Skeletal muscle satellite cell (primary cell): Measurements from ENCODE around the gene ADAMTS6.

Source experiments
- H3K27me3 ChIP-seq: 2 replicates; pipeline ENCODE4 v1.7.0; 2013; ENCODE audit warnings: low read length; ENCODE audit not compliant: control insufficient read depth, insufficient read depth
- H3K36me3 ChIP-seq: 2 replicates; pipeline ENCODE4 v1.7.0; 2013; ENCODE audit warnings: mild to moderate bottlenecking, control low read depth, low read length; ENCODE audit not compliant: insufficient read depth
- H3K4me1 ChIP-seq: 2 replicates; pipeline ENCODE4 v1.7.0; 2013; ENCODE audit warnings: low read length; ENCODE audit not compliant: control insufficient read depth, insufficient read depth
- H3K4me2 ChIP-seq: 2 replicates; pipeline ENCODE4 v1.7.0; 2013; ENCODE audit warnings: mild to moderate bottlenecking, low read length
- H3K4me3 ChIP-seq: 2 replicates; pipeline ENCODE4 v1.7.0; 2013; ENCODE audit warnings: low read length
- H3K9ac ChIP-seq: 2 replicates; pipeline ENCODE4 v1.7.0; 2013; ENCODE audit warnings: mild to moderate bottlenecking, low read depth, low read length, moderate library complexity
- H3K9me3 ChIP-seq: replicated peaks from 2 replicates; pipeline ENCODE4 v1.7.0; 2013; ENCODE audit warnings: mild to moderate bottlenecking, control low read depth, low read length

ADAMTS6 gene

GRCh38 chr5:65461490-65461889, 20.2 kb downstream of the ADAMTS6 start:
- Histone ChIP-seq H3K36me3 (peaks cover 55% of the 10 kb centered on the region), H3K4me1 (no peaks in the 10 kb centered on the region), H3K27me3 (no peaks in the 10 kb centered on the region), H3K4me2 (no peak overlapping the region), H3K9me3 (no peaks in the 10 kb centered on the region), H3K4me3 (no peak overlapping the region), H3K9ac (no peak overlapping the region)

DNA sequence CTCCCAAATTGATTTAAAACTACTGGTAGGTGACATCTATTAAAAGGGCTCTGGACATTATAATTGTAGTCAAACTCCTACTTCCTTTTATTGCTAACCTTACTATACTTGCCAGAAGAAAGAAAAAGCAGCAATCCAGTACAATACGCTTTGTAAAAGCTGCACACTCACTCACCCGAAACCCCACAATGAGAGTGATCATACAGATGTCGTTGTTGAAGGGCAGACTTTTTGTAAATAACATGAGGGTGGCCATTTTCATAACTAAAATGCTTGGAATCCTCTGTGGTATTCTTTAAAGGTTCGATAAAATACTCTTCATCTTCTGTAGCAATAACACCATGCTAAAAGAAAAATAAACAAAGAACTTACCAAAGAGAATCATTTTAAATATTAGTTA, 21.7 kb downstream of the ADAMTS6 start:
- Histone ChIP-seq H3K9ac (no peak overlapping the region), H3K9me3 (no peaks in the 10 kb centered on the region), H3K27me3 (no peaks in the 10 kb centered on the region), H3K36me3 (peaks cover 62% of the 10 kb centered on the region), H3K4me1 (no peaks in the 10 kb centered on the region), H3K4me3 (no peak overlapping the region), H3K4me2 (no peak overlapping the region)

DNA sequence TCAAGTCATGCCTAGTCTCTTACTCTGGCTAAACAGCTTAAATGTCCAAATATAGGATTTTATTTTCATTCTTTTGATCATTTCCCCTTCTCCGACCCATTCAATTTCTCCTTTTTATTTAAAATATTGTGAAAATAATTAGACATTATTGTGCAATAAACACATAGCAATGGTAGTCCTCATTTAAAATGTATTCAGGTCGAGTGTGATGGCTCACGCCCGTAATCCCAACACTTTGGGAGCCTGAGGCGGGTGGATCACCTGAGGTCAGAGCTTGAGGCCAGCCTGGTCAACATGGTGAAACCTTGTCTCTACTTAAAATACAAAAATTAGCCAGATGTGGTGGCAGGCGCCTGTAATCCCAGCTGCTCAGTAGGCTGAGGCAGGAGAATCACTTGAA, 26.7 kb downstream of the ADAMTS6 start:
- no peaks in the 10 kb centered on the region for H3K27me3 ChIP-seq
- H3K4me2 ChIP-seq = no peak overlapping the region
- no peaks in the 10 kb centered on the region for H3K9me3 ChIP-seq
- H3K9ac ChIP-seq = no peak overlapping the region
- no peak overlapping the region for H3K4me3 ChIP-seq
- H3K4me1 ChIP-seq = no peaks in the 10 kb centered on the region
- H3K36me3 ChIP-seq = peaks cover 66% of the 10 kb centered on the region

DNA sequence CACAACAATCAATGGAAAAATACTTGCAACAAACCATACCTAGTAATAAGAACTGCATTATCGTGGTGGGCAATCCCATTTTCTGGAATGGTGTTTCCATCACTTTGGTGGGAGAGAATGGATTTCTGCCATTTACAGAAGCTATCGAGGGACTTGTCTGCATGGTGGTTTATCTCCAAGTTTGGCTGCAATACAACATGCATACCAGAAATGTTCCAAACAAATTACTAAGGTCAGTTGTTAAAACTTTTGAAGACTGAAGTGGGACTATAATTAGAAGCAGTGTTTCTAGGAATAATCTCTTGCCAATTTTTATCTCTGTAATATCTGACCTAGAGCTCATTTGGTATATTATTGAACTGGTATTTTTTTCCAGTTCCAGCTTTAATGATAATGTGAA, 30.3 kb downstream of the ADAMTS6 start:
- no peak overlapping the region for H3K9ac ChIP-seq
- no peak overlapping the region for H3K4me2 ChIP-seq
- H3K9me3 ChIP-seq = no peaks in the 10 kb centered on the region
- no peak overlapping the region for H3K4me3 ChIP-seq
- no peaks in the 10 kb centered on the region for H3K4me1 ChIP-seq
- H3K27me3 ChIP-seq = no peaks in the 10 kb centered on the region
- H3K36me3 ChIP-seq = peaks cover 43% of the 10 kb centered on the region

DNA sequence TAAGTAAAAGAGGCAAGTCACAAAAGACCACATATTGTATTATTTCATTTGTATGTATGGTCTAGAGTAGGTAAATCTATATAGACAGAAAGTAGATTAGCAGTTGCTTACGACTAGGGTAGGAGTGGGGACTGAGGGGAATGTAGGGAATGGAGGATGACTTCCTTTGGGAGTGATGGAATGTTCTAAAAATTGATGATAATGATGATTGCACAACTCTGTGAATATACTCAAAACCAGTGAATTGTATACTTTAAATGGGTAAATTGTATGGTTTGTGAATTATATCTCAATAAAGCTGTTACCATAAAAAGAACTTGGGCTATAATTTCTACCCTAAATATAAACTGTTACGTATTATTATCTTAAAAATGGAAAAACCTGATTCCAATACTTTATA, 35.0 kb downstream of the ADAMTS6 start:
- no peak overlapping the region for H3K4me2 ChIP-seq
- no peaks in the 10 kb centered on the region for H3K4me1 ChIP-seq
- no peaks in the 10 kb centered on the region for H3K27me3 ChIP-seq
- no peak overlapping the region for H3K9ac ChIP-seq
- H3K4me3 ChIP-seq = no peak overlapping the region
- H3K36me3 ChIP-seq = peaks cover 22% of the 10 kb centered on the region
- no peaks in the 10 kb centered on the region for H3K9me3 ChIP-seq

GRCh38 chr5:65441800-65442199, 39.9 kb downstream of the ADAMTS6 start:
- H3K4me1 ChIP-seq = no peaks in the 10 kb centered on the region
- H3K4me3 ChIP-seq = no peak overlapping the region
- no peak overlapping the region for H3K9ac ChIP-seq
- H3K9me3 ChIP-seq = no peaks in the 10 kb centered on the region
- peaks cover 23% of the 10 kb centered on the region for H3K36me3 ChIP-seq
- H3K27me3 ChIP-seq = no peaks in the 10 kb centered on the region
- H3K4me2 ChIP-seq = no peak overlapping the region

DNA sequence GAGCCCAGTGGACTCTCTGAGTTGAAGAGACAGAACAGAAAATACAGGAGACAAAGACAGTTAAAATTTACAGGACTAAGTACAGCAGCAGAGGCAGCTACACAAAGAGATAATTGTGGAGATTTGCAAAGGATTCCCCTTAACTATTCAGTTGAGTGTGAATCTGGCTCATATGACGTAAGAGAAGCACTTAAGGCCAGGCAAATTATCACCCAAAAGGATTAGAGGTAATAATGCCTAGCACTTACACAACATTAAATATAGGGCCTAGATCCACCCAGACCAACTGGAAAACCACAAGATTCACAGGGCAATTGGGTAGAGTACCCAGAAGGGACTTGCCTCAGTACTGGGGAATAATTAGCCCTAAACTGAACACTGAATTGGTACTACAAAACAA, 41.3 kb downstream of the ADAMTS6 start:
- Histone ChIP-seq H3K4me3 (no peak overlapping the region), H3K27me3 (no peaks in the 10 kb centered on the region), H3K9me3 (no peaks in the 10 kb centered on the region), H3K9ac (no peak overlapping the region), H3K36me3 (peaks cover 19% of the 10 kb centered on the region), H3K4me1 (no peaks in the 10 kb centered on the region), H3K4me2 (no peak overlapping the region)

GRCh38 chr5:65434122-65434521, 47.6 kb downstream of the ADAMTS6 start:
- Histone ChIP-seq H3K4me2 (no peak overlapping the region), H3K27me3 (no peaks in the 10 kb centered on the region), H3K4me1 (no peaks in the 10 kb centered on the region), H3K4me3 (no peak overlapping the region), H3K9me3 (no peaks in the 10 kb centered on the region), H3K36me3 (peaks cover 26% of the 10 kb centered on the region), H3K9ac (no peak overlapping the region)

- Histone ChIP-seq H3K36me3 (peaks cover 35% of the 10 kb centered on the region), H3K9me3 (no peaks in the 10 kb centered on the region), H3K4me1 (no peaks in the 10 kb centered on the region), H3K27me3 (no peaks in the 10 kb centered on the region), H3K4me3 (no peak overlapping the region), H3K4me2 (no peak overlapping the region), H3K9ac (no peak overlapping the region)
Observed at GRCh38 chr5:65426656-65427055, 55.1 kb downstream of the ADAMTS6 start.

DNA sequence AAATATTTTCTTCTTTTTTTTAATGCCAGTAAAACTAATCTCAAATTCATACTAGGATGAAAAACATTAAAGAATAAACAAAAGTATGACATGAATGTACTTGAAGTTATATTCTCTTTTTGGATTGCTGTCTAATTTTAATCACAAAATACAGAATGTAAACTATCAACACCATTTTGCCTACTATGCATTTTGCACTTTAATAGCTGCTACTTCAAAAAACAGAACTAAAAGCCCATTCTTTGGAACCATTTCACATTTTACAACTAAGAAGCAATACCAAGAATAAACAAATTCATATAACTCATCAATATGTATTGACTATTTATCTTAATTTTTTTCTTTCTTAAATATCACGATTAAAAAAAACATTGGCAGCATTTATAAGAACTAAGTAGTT, 58.1 kb downstream of the ADAMTS6 start:
- no peak overlapping the region for H3K4me3 ChIP-seq
- no peak overlapping the region for H3K9ac ChIP-seq
- H3K4me2 ChIP-seq = no peak overlapping the region
- no peaks in the 10 kb centered on the region for H3K27me3 ChIP-seq
- H3K4me1 ChIP-seq = no peaks in the 10 kb centered on the region
- peaks cover 5% of the 10 kb centered on the region for H3K9me3 ChIP-seq
- peaks cover 42% of the 10 kb centered on the region for H3K36me3 ChIP-seq

DNA sequence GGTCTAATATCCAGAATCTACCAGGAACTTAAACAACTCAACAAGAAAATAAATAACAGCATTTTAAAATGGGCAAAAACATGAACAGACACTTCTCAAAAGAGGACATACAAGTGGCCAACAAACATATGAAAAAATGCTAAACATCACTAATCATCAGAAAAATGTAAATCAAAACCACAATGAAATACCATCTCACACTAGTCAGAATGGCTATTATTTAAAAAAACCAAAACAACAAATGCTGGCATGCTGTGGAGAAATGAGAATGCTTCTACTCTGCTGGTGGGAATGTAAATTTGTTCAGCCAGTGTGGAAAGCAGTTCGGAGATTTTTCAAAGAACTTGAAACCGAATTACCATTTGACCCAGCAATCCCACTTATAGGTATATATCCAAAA, 63.1 kb downstream of the ADAMTS6 start:
- no peak overlapping the region for H3K4me2 ChIP-seq
- H3K36me3 ChIP-seq = peaks cover 52% of the 10 kb centered on the region
- no peak overlapping the region for H3K9ac ChIP-seq
- H3K9me3 ChIP-seq = peaks cover 5% of the 10 kb centered on the region
- H3K4me3 ChIP-seq = no peak overlapping the region
- no peaks in the 10 kb centered on the region for H3K27me3 ChIP-seq
- H3K4me1 ChIP-seq = no peaks in the 10 kb centered on the region

GRCh38 chr5:65413822-65414221, 67.9 kb downstream of the ADAMTS6 start:
- Histone ChIP-seq H3K4me3 (no peak overlapping the region), H3K36me3 (peaks cover 24% of the 10 kb centered on the region), H3K4me1 (no peaks in the 10 kb centered on the region), H3K4me2 (no peak overlapping the region), H3K9ac (no peak overlapping the region), H3K27me3 (no peaks in the 10 kb centered on the region), H3K9me3 (peaks cover under 1% of the 10 kb centered on the region)
